HEK293T (cell line): ENCODE measurements around the gene PDLIM1.

ENCODE experiments used
- ARNT ChIP-seq: fragments of 450-650 bp; IDR thresholded peaks from 2 replicates; pipeline ENCODE4 v1.6.1; 2017; ENCODE audit warnings: mild to moderate bottlenecking
- FOXK2 ChIP-seq: fragments of 450-650 bp; IDR thresholded peaks from 2 replicates; pipeline ENCODE4 v1.6.1; 2016; ENCODE audit warnings: mild to moderate bottlenecking
- NFRKB ChIP-seq: fragments of 450-650 bp; IDR thresholded peaks from 2 replicates; pipeline ENCODE4 v1.6.1; 2016; ENCODE audit warnings: mild to moderate bottlenecking, moderate library complexity
- SP1 ChIP-seq: fragments of 450-650 bp; IDR thresholded peaks from 2 replicates; pipeline ENCODE4 v1.6.1; 2017
- SUZ12 ChIP-seq: fragments of 450-650 bp; IDR thresholded peaks from 2 replicates; pipeline ENCODE4 v1.6.1; 2016; ENCODE audit warnings: mild to moderate bottlenecking
- TARDBP ChIP-seq: fragments of 450-650 bp; IDR thresholded peaks from 2 replicates; pipeline ENCODE4 v1.6.1; 2016

- no peak for TF ChIP-seq SP1
- TF ChIP-seq TARDBP, result no peak
- no peak for TF ChIP-seq NFRKB
- TF ChIP-seq SUZ12, result no peak
- no peak for TF ChIP-seq FOXK2
- no peak for TF ChIP-seq ARNT
Measured at GRCh38 chr10:95237376-95238170, 53.2 kb downstream of the PDLIM1 start.
